ENCODE results near the gene UTS2. TPM values are rescaled to one million over a fixed set of nuclear protein-coding genes. Genes with fewer than 3 reads are reported as not detected.

Gene UTS2
- total RNA-seq: under 1 TPM in 1 of 2 experiments, not detected in 1; 0.16 TPM

GRCh38 chr1:7852804-7853683 is at the start of gene UTS2:
UTS2 (minus strand) TSS chr1:7853065; CDS start chr1:7853003, 62 bp downstream.
- H3K27me3 Mint-ChIP-seq (ENCODE audit: low read depth): peaks cover 13% of the 10 kb centered on the region

GRCh38 chr1:7899741-7900140 is 46.9 kb upstream of the UTS2 start:
- H3K9me3 Mint-ChIP-seq (ENCODE audit: insufficient read depth): no peaks in the 10 kb centered on the region
- ATAC-seq (no peak), DNase-seq (peak; percentile 24)
- CTCF ChIA-PET: interaction anchor here (0.7 to 3.3 kb wide), 10 partner anchors 40 to 231 kb away, joined by 3 to 13 read pairs (median 4); partner anchors contain the start of gene TNFRSF9
- no peaks in the 10 kb centered on the region for H3K27me3 Mint-ChIP-seq (ENCODE audit: low read depth)
- H3K36me3 Mint-ChIP-seq (ENCODE audit: low read depth): no peaks in the 10 kb centered on the region
- H3K27ac Mint-ChIP-seq: peak overlapping the region; percentile 63
- H3K4me3 Mint-ChIP-seq: no peak overlapping the region
- peaks cover 17% of the 10 kb centered on the region for H3K4me1 Mint-ChIP-seq (ENCODE audit: low read depth)
- POLR2A ChIA-PET: no interaction called here

More at GRCh38 chr1:7852804-7853683, at the start of gene UTS2:
- DNase-seq: no peak
- Mint-ChIP-seq H3K4me1 (ENCODE audit: low read depth) (no peaks in the 10 kb centered on the region), H3K27ac (no peak within 1 kb of the TSS), H3K9me3 (ENCODE audit: insufficient read depth) (no peaks in the 10 kb centered on the region), H3K36me3 (ENCODE audit: low read depth) (no peaks in the 10 kb centered on the region), H3K4me3 (no peak within 1 kb of the TSS)
- CTCF ChIA-PET: no interaction called here
- POLR2A ChIA-PET: no interaction called here
- ATAC-seq: no peak

GRCh38 chr1:7898962-7899361 is 46.1 kb upstream of the UTS2 start:
- POLR2A ChIA-PET: no interaction called here
- Mint-ChIP-seq H3K9me3 (ENCODE audit: insufficient read depth) (no peaks in the 10 kb centered on the region), H3K4me1 (ENCODE audit: low read depth) (peaks cover 17% of the 10 kb centered on the region), H3K36me3 (ENCODE audit: low read depth) (no peaks in the 10 kb centered on the region), H3K27ac (no peak overlapping the region), H3K27me3 (ENCODE audit: low read depth) (no peaks in the 10 kb centered on the region), H3K4me3 (no peak overlapping the region)
- ATAC-seq (no peak), DNase-seq (no peak)
- CTCF ChIA-PET: interaction anchor here (0.8 to 3.3 kb wide), 6 partner anchors 43 to 230 kb away, joined by 3 to 13 read pairs (median 4); no protein-coding TSS in a partner anchor

GRCh38 chr1:7896994-7897393 is 44.1 kb upstream of the UTS2 start:
- Mint-ChIP-seq H3K27ac (no peak overlapping the region), H3K27me3 (ENCODE audit: low read depth) (no peaks in the 10 kb centered on the region), H3K4me3 (no peak overlapping the region), H3K36me3 (ENCODE audit: low read depth) (no peaks in the 10 kb centered on the region), H3K9me3 (ENCODE audit: insufficient read depth) (no peaks in the 10 kb centered on the region), H3K4me1 (ENCODE audit: low read depth) (peaks cover 11% of the 10 kb centered on the region)
- ChIA-PET CTCF (no interaction called here), POLR2A (no interaction called here)
- DNase-seq (no peak), ATAC-seq (no peak)

GRCh38 chr1:7893529-7894180 is 40.8 kb upstream of the UTS2 start:
- no peak overlapping the region for H3K27ac Mint-ChIP-seq
- CTCF ChIA-PET: no interaction called here
- DNase-seq (no peak), ATAC-seq (no peak)
- POLR2A ChIA-PET: no interaction called here
- no peak overlapping the region for H3K4me3 Mint-ChIP-seq
- no peaks in the 10 kb centered on the region for H3K9me3 Mint-ChIP-seq (ENCODE audit: insufficient read depth)
- H3K27me3 Mint-ChIP-seq (ENCODE audit: low read depth): no peaks in the 10 kb centered on the region
- H3K36me3 Mint-ChIP-seq (ENCODE audit: low read depth): no peaks in the 10 kb centered on the region
- H3K4me1 Mint-ChIP-seq (ENCODE audit: low read depth): no peaks in the 10 kb centered on the region

GRCh38 chr1:7891804-7892203 is 38.9 kb upstream of the UTS2 start:
- H3K4me1 Mint-ChIP-seq (ENCODE audit: low read depth): no peaks in the 10 kb centered on the region
- ChIA-PET POLR2A (no interaction called here), CTCF (no interaction called here)
- H3K36me3 Mint-ChIP-seq (ENCODE audit: low read depth): no peaks in the 10 kb centered on the region
- peaks cover 7% of the 10 kb centered on the region for H3K27me3 Mint-ChIP-seq (ENCODE audit: low read depth)
- no peak overlapping the region for H3K4me3 Mint-ChIP-seq
- ATAC-seq (no peak), DNase-seq (no peak)
- no peak overlapping the region for H3K27ac Mint-ChIP-seq
- no peaks in the 10 kb centered on the region for H3K9me3 Mint-ChIP-seq (ENCODE audit: insufficient read depth)

- no peak for ATAC-seq
- H3K4me3 Mint-ChIP-seq: no peak overlapping the region
- H3K9me3 Mint-ChIP-seq (ENCODE audit: insufficient read depth): no peaks in the 10 kb centered on the region
- H3K4me1 Mint-ChIP-seq (ENCODE audit: low read depth): no peaks in the 10 kb centered on the region
- peaks cover 11% of the 10 kb centered on the region for H3K27me3 Mint-ChIP-seq (ENCODE audit: low read depth)
- no peaks in the 10 kb centered on the region for H3K36me3 Mint-ChIP-seq (ENCODE audit: low read depth)
- no peak for DNase-seq
- ChIA-PET POLR2A (no interaction called here), CTCF (no interaction called here)
- H3K27ac Mint-ChIP-seq: no peak overlapping the region
Observed at GRCh38 chr1:7890853-7891252, 38.0 kb upstream of the UTS2 start.

- Mint-ChIP-seq H3K27me3 (ENCODE audit: low read depth) (peaks cover 20% of the 10 kb centered on the region), H3K36me3 (ENCODE audit: low read depth) (no peaks in the 10 kb centered on the region), H3K9me3 (ENCODE audit: insufficient read depth) (no peaks in the 10 kb centered on the region), H3K4me1 (ENCODE audit: low read depth) (no peaks in the 10 kb centered on the region), H3K27ac (no peak overlapping the region), H3K4me3 (no peak overlapping the region)
- ChIA-PET POLR2A (no interaction called here), CTCF (interaction anchor here (0.8 kb wide), 1 partner anchor 14 kb away, joined by 3 read pairs; no protein-coding TSS in a partner anchor)
- DNase-seq (no peak), ATAC-seq (no peak)
Observed at GRCh38 chr1:7888248-7889081, 35.6 kb upstream of the UTS2 start.

- no peak overlapping the region for H3K4me3 Mint-ChIP-seq
- no peak for DNase-seq
- CTCF ChIA-PET: no interaction called here
- POLR2A ChIA-PET: interaction anchor here (0.6 kb wide), 1 partner anchor 458 kb away, joined by 3 read pairs; no protein-coding TSS in a partner anchor
- no peak overlapping the region for H3K27ac Mint-ChIP-seq
- no peaks in the 10 kb centered on the region for H3K4me1 Mint-ChIP-seq (ENCODE audit: low read depth)
- no peak for ATAC-seq
- H3K36me3 Mint-ChIP-seq (ENCODE audit: low read depth): no peaks in the 10 kb centered on the region
- peaks cover 20% of the 10 kb centered on the region for H3K27me3 Mint-ChIP-seq (ENCODE audit: low read depth)
- no peaks in the 10 kb centered on the region for H3K9me3 Mint-ChIP-seq (ENCODE audit: insufficient read depth)
Observed at GRCh38 chr1:7886405-7886745, 33.5 kb upstream of the UTS2 start.

GRCh38 chr1:7885513-7886404 is 32.9 kb upstream of the UTS2 start:
- H3K4me1 Mint-ChIP-seq (ENCODE audit: low read depth): no peaks in the 10 kb centered on the region
- no peak overlapping the region for H3K4me3 Mint-ChIP-seq
- H3K9me3 Mint-ChIP-seq (ENCODE audit: insufficient read depth): no peaks in the 10 kb centered on the region
- ChIA-PET CTCF (no interaction called here), POLR2A (interaction anchor here (0.6 kb wide), 1 partner anchor 459 kb away, joined by 3 read pairs; no protein-coding TSS in a partner anchor)
- ATAC-seq (no peak), DNase-seq (peak; percentile 35)
- no peaks in the 10 kb centered on the region for H3K36me3 Mint-ChIP-seq (ENCODE audit: low read depth)
- H3K27me3 Mint-ChIP-seq (ENCODE audit: low read depth): peaks cover 20% of the 10 kb centered on the region
- no peak overlapping the region for H3K27ac Mint-ChIP-seq

GRCh38 chr1:7884757-7885156 is 31.9 kb upstream of the UTS2 start:
- no peaks in the 10 kb centered on the region for H3K4me1 Mint-ChIP-seq (ENCODE audit: low read depth)

More at GRCh38 chr1:7884757-7885156, 31.9 kb upstream of the UTS2 start:
- H3K36me3 Mint-ChIP-seq (ENCODE audit: low read depth): no peaks in the 10 kb centered on the region
- ChIA-PET CTCF (no interaction called here), POLR2A (no interaction called here)
- no peak for DNase-seq
- ATAC-seq: no peak
- H3K9me3 Mint-ChIP-seq (ENCODE audit: insufficient read depth): no peaks in the 10 kb centered on the region
- peaks cover 20% of the 10 kb centered on the region for H3K27me3 Mint-ChIP-seq (ENCODE audit: low read depth)
- H3K27ac Mint-ChIP-seq: no peak overlapping the region
- H3K4me3 Mint-ChIP-seq: no peak overlapping the region
